ENCODE measurements around the gene GPR180. TPM values are rescaled to one million over a fixed set of nuclear protein-coding genes. Genes with fewer than 3 reads are reported as not detected.

GPR180 gene
- total and polyA plus RNA-seq, 2 of the 13 experiments (the other 11 are each of a cell fraction or from before 2014, with no cell fraction given) = not detected

DNA sequence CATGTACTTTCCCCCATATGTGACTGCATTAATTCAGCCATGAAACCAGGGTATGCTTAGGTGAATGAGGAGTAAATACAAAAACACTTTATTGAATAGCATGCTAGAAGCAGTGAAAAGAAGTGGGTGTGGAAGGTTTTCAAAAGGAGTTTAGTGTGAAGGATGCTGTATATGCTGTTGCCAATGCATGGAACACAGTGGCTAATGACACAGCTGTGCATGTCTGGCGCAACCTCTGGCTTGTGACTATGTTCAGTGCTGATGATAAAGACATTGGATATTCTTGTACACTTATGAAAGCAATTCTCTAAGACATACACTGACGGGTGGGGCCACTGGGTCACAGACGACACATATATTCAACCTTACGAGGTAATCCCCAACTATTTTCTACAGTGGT, 55.5 kb downstream of the GPR180 start:
- ATAC-seq (no peak), FAIRE-seq (no peak), DNase-seq (ENCODE audit: low spot score) (no peak)
- Histone ChIP-seq H4K20me1 (ENCODE audit: insufficient read depth, low read length) (no peaks in the 10 kb centered on the region), H3K9me3 (ENCODE audit: low read length) (no peaks in the 10 kb centered on the region), H3K79me2 (ENCODE audit: insufficient read depth, low read length) (no peaks in the 10 kb centered on the region), H3K4me3 (replicated peaks in 1 of 3; ENCODE audit: insufficient read depth in 1 of 3, low read depth in 2 of 3, low read length in 3 of 3) (no peak overlapping the region), H3K4me1 (ENCODE audit: insufficient read depth, low read length) (no peaks in the 10 kb centered on the region), H3K4me2 (ENCODE audit: low read depth, low read length) (no peak overlapping the region), H3K27me3 (ENCODE audit: control insufficient read depth in 1 of 2, insufficient read depth in 2 of 2, low read length in 2 of 2) (peaks cover 0 to 8% of the 10 kb centered on the region in 2 experiments; a peak in 2 of 5 replicates), H3K36me3 (replicated peaks in 1 of 2; ENCODE audit: control insufficient read depth in 1 of 2, insufficient read depth in 2 of 2, low read length in 2 of 2) (no peaks in the 10 kb centered on the region), H2AFZ (ENCODE audit: low read length) (no peak overlapping the region), H3K27ac (ENCODE audit: extremely low read length, insufficient read depth, low read length) (no peak overlapping the region), H3K9ac (ENCODE audit: insufficient read depth, low read depth, low read length) (no peak overlapping the region)
- 9% methylated on average over 4 of the region's 4 CpGs for WGBS (ENCODE audit: low lambda C conversion rate)
- in situ Hi-C loops (cut with HindIII; ENCODE audit: extremely low pct_ligation_motif_present, low pct_unique_long_range_greater_than_20kb) (loop anchor here (25.0 kb wide), 1 partner anchor 755 kb away; no protein-coding TSS in a partner anchor), intact Hi-C loops (cut with micrococcal nuclease; ENCODE audit: unreplicated experiment) (no loop called here)
- TF ChIP-seq SMAD3 (CRISPR knock-in tag; IDR thresholded peaks at IDR 0.05) (no peak), ZBTB49 (CRISPR knock-in tag; IDR thresholded peaks at IDR 0.05; ENCODE audit: borderline replicate concordance) (no peak), ZNF790 (CRISPR knock-in tag; IDR thresholded peaks at IDR 0.05; ENCODE audit: borderline replicate concordance) (no peak), NCOA2 (CRISPR knock-in tag; IDR thresholded peaks at IDR 0.05) (no peak), DMAP1 (CRISPR knock-in tag; IDR thresholded peaks at IDR 0.05) (no peak), NR1H2 (CRISPR knock-in tag; IDR thresholded peaks at IDR 0.05; ENCODE audit: borderline replicate concordance, low read depth) (no peak), NR3C1 (CRISPR knock-in tag; IDR thresholded peaks at IDR 0.05) (no peak), ZFYVE20 (CRISPR knock-in tag; IDR thresholded peaks at IDR 0.05; ENCODE audit: borderline replicate concordance, low read depth) (no peak), ATM (IDR thresholded peaks at IDR 0.05; ENCODE audit: borderline replicate concordance) (no peak), ZNF746 (CRISPR knock-in tag; IDR thresholded peaks at IDR 0.05) (no peak), ZBTB4 (CRISPR knock-in tag; IDR thresholded peaks at IDR 0.05; ENCODE audit: borderline replicate concordance) (no peak), FLYWCH1 (CRISPR knock-in tag; IDR thresholded peaks at IDR 0.05) (no peak), SKI (IDR thresholded peaks at IDR 0.05; ENCODE audit: partially characterized antibody) (no peak), ZNF468 (CRISPR knock-in tag; IDR thresholded peaks at IDR 0.05) (no peak)
- TF ChIP-seq, protein P1, sequence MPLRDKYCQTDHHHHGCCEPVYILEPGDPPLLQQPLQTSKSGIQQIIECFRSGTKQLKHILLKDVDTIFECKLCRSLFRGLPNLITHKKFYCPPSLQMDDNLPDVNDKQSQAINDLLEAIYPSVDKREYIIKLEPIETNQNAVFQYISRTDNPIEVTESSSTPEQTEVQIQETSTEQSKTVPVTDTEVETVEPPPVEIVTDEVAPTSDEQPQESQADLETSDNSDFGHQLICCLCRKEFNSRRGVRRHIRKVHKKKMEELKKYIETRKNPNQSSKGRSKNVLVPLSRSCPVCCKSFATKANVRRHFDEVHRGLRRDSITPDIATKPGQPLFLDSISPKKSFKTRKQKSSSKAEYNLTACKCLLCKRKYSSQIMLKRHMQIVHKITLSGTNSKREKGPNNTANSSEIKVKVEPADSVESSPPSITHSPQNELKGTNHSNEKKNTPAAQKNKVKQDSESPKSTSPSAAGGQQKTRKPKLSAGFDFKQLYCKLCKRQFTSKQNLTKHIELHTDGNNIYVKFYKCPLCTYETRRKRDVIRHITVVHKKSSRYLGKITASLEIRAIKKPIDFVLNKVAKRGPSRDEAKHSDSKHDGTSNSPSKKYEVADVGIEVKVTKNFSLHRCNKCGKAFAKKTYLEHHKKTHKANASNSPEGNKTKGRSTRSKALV (CRISPR knock-in tag; IDR thresholded peaks at IDR 0.05) = no peak
- BruUV-seq (replicated peaks) = no TSS peak
- ChIA-PET POLR2A (no interaction called here), CTCF (ENCODE audit: low intra/inter-chr PET ratio, low total read pairs) (no interaction called here)
